Stomach smooth muscle (tissue), 2 donors: ENCODE data around the gene PRIMA1.

ENCODE experiments used
- H3K27ac ChIP-seq: one replicate; pipeline ENCODE4 v1.7.0; 2013; ENCODE audit warnings: mild to moderate bottlenecking, low read length, inconsistent platforms
- H3K27me3 ChIP-seq, 2 donors: one replicate each; pipeline ENCODE4 v1.7.0; 2013; ENCODE audit warnings: low read length in 2 of 2; ENCODE audit not compliant: insufficient read depth in 2 of 2, control insufficient read depth in 1 of 2
- H3K36me3 ChIP-seq, 2 donors: one replicate each; pipeline ENCODE4 v1.7.0; 2013; ENCODE audit warnings: low read length in 2 of 2; ENCODE audit not compliant: control insufficient read depth in 2 of 2, insufficient read depth in 2 of 2
- H3K4me1 ChIP-seq: one replicate; pipeline ENCODE4 v1.7.0; 2013; ENCODE audit warnings: low read length; ENCODE audit not compliant: control insufficient read depth, insufficient read depth
- H3K4me3 ChIP-seq, 2 donors: one replicate each; pipeline ENCODE4 v1.7.0; 2013; ENCODE audit warnings: low read length in 2 of 2
- H3K9ac ChIP-seq, 2 donors: one replicate each; pipeline ENCODE4 v1.7.0; 2013; ENCODE audit warnings: low read length in 2 of 2, mild to moderate bottlenecking in 1 of 2
- H3K9me3 ChIP-seq, 2 donors: one replicate each; pipeline ENCODE4 v1.7.0; 2013; ENCODE audit warnings: low read length in 2 of 2; ENCODE audit not compliant: control insufficient read depth in 2 of 2
- donor health status: healthy.
- donor health status: Pancreatic carcinoma.

The PRIMA1 gene

GRCh38 chr14:93757206-93757605 lies 31.1 kb downstream of the PRIMA1 start:
- Histone ChIP-seq H3K27ac (peak overlapping the region; percentile 31), H3K36me3 (no peaks in the 10 kb centered on the region), H3K9ac (no peak overlapping the region), H3K4me1 (peaks cover 56% of the 10 kb centered on the region), H3K27me3 (no peaks in the 10 kb centered on the region), H3K4me3 (no peak overlapping the region), H3K9me3 (no peaks in the 10 kb centered on the region)

- Histone ChIP-seq H3K9ac (no peak overlapping the region), H3K27me3 (no peaks in the 10 kb centered on the region), H3K4me3 (no peak overlapping the region), H3K9me3 (no peaks in the 10 kb centered on the region), H3K36me3 (peaks cover 0 to 2% of the 10 kb centered on the region in 2 donors), H3K27ac (peak overlapping the region; percentile 46), H3K4me1 (peaks cover 35% of the 10 kb centered on the region)
These were observed 34.6 kb downstream of the PRIMA1 start for GRCh38 chr14:93753647-93754046.

GRCh38 chr14:93752980-93753561 lies 35.2 kb downstream of the PRIMA1 start:
- Histone ChIP-seq H3K4me3 (no peak overlapping the region), H3K4me1 (peaks cover 41% of the 10 kb centered on the region)

GRCh38 chr14:93751946-93752655 lies 36.2 kb downstream of the PRIMA1 start:
- H3K36me3 ChIP-seq: peaks cover 0 to 3% of the 10 kb centered on the region in 2 donors
- no peaks in the 10 kb centered on the region for H3K9me3 ChIP-seq
- no peak overlapping the region for H3K4me3 ChIP-seq
- H3K27ac ChIP-seq: peak overlapping the region; percentile 46
- H3K9ac ChIP-seq: no peak overlapping the region
- peaks cover 49% of the 10 kb centered on the region for H3K4me1 ChIP-seq
- H3K27me3 ChIP-seq: no peaks in the 10 kb centered on the region

More at GRCh38 chr14:93752980-93753561, 35.2 kb downstream of the PRIMA1 start:
- Histone ChIP-seq H3K27me3 (no peaks in the 10 kb centered on the region), H3K36me3 (peaks cover 0 to 2% of the 10 kb centered on the region in 2 donors), H3K9ac (no peak overlapping the region), H3K9me3 (no peaks in the 10 kb centered on the region), H3K27ac (peak overlapping the region; percentile 46)

GRCh38 chr14:93749076-93749420 lies 39.2 kb downstream of the PRIMA1 start:
- no peak overlapping the region for H3K9ac ChIP-seq
- peaks cover 0 to 5% of the 10 kb centered on the region in 2 donors for H3K36me3 ChIP-seq
- no peaks in the 10 kb centered on the region for H3K27me3 ChIP-seq
- H3K27ac ChIP-seq: peak overlapping the region; percentile 53
- no peaks in the 10 kb centered on the region for H3K9me3 ChIP-seq
- H3K4me1 ChIP-seq: peaks cover 54% of the 10 kb centered on the region
- no peak overlapping the region for H3K4me3 ChIP-seq

GRCh38 chr14:93748208-93749075 lies 39.8 kb downstream of the PRIMA1 start:
- H3K9ac ChIP-seq: peak overlapping the region in 1 of 2 donors; percentile 36
- H3K36me3 ChIP-seq: peaks cover 0 to 5% of the 10 kb centered on the region in 2 donors
- peak overlapping the region in 1 of 2 donors; percentile 15 for H3K4me3 ChIP-seq
- peak overlapping the region; percentile 53 for H3K27ac ChIP-seq
- H3K4me1 ChIP-seq: peaks cover 48% of the 10 kb centered on the region
- H3K9me3 ChIP-seq: no peaks in the 10 kb centered on the region
- no peaks in the 10 kb centered on the region for H3K27me3 ChIP-seq

- Histone ChIP-seq H3K27me3 (no peaks in the 10 kb centered on the region), H3K4me1 (peaks cover 46% of the 10 kb centered on the region), H3K9me3 (no peaks in the 10 kb centered on the region), H3K27ac (peak overlapping the region; percentile 53), H3K4me3 (no peak overlapping the region), H3K36me3 (peaks cover 0 to 5% of the 10 kb centered on the region in 2 donors), H3K9ac (no peak overlapping the region)
These were observed 40.7 kb downstream of the PRIMA1 start for GRCh38 chr14:93747560-93747959.

- Histone ChIP-seq H3K36me3 (peaks cover 0 to 5% of the 10 kb centered on the region in 2 donors), H3K4me1 (peaks cover 46% of the 10 kb centered on the region), H3K27me3 (no peaks in the 10 kb centered on the region), H3K27ac (peak overlapping the region; percentile 53), H3K4me3 (no peak overlapping the region), H3K9ac (no peak overlapping the region), H3K9me3 (no peaks in the 10 kb centered on the region)
These were observed 41.2 kb downstream of the PRIMA1 start for GRCh38 chr14:93747102-93747501.

- H3K36me3 ChIP-seq: peaks cover 4 to 7% of the 10 kb centered on the region in 2 donors
- no peak overlapping the region for H3K9ac ChIP-seq
- no peak overlapping the region for H3K4me3 ChIP-seq
- H3K9me3 ChIP-seq: no peaks in the 10 kb centered on the region
- peaks cover 39% of the 10 kb centered on the region for H3K4me1 ChIP-seq
- H3K27me3 ChIP-seq: no peaks in the 10 kb centered on the region
- H3K27ac ChIP-seq: peak overlapping the region; percentile 18
These were observed 42.5 kb downstream of the PRIMA1 start for GRCh38 chr14:93745603-93746273.

GRCh38 chr14:93744876-93745275 lies 43.4 kb downstream of the PRIMA1 start:
- Histone ChIP-seq H3K4me1 (peaks cover 39% of the 10 kb centered on the region), H3K27ac (peak overlapping the region; percentile 18), H3K27me3 (no peaks in the 10 kb centered on the region), H3K9me3 (no peaks in the 10 kb centered on the region), H3K36me3 (peaks cover 4 to 7% of the 10 kb centered on the region in 2 donors), H3K4me3 (no peak overlapping the region), H3K9ac (no peak overlapping the region)
